Pancreas (tissue), 10 donors: Measurements from ENCODE around the gene PSG3. TPM values are rescaled to one million over a fixed set of nuclear protein-coding genes. Genes with fewer than 3 reads are reported as not detected.
A peak's percentile ranks its signal among the peaks of the same experiment; 100 is the strongest.
"Not testable (repeated sequence)": the region's sequence is repeated elsewhere in the genome, so short reads cannot be mapped to it uniquely, and the experiment has no call there.

Source experiments
- ATAC-seq, 4 donors: fragments of 200-7000 bp; cut with Tn5 transposase; one replicate each; pipeline versions ENCODE4 v1.8.0 to v1.9.1; 2020; ENCODE audit warnings: mild to moderate bottlenecking in 4 of 4, moderate library complexity in 4 of 4
- DNase-seq, 6 donors: peaks; one replicate each; pipeline ENCODE4 v3.0.0-alpha.2; 2020
- FAIRE-seq: peaks from 2 replicates; lab custom pipeline; 2012; peaks lifted over from hg19 to GRCh38; lab: Jason Lieb, UNC
- H3K27ac ChIP-seq, 4 donors: fragments of 200-600 bp; sonication (generic); 1 replicate in 3 of 4; 2 replicates in 1 of 4; pipeline versions ENCODE4 v1.5.0 to v1.8.0; 2020
- H3K27me3 ChIP-seq, 4 donors: fragments of 200-600 bp; one replicate each; pipeline ENCODE4 v1.8.0; 2021
- H3K36me3 ChIP-seq, 3 donors: fragments of 200-600 bp; sonication (generic) in 1 of 3; one replicate each; pipeline versions ENCODE4 v1.5.0 to v1.8.0; 2020 to 2021
- H3K4me1 ChIP-seq, 3 donors: fragments of 200-600 bp; one replicate each; pipeline ENCODE4 v1.8.0; 2021
- H3K4me3 ChIP-seq, 4 donors: fragments of 200-600 bp; sonication (generic) in 2 of 4; one replicate each; pipeline versions ENCODE4 v1.5.0 to v1.8.0; 2020 to 2021
- H3K9me3 ChIP-seq, 4 donors: fragments of 200-600 bp; one replicate each; pipeline ENCODE4 v1.8.0; 2021
- WGBS, 2 donors: extraction: QIAGEN DNeasy Blood & Tissue Kit; methylation state at CpG; one replicate each; pipeline ENCODE4 v1.1.7; 2013; 5-methylcytosine and 5-hydroxymethylcytosine counted together
- intact Hi-C, 3 donors: fragments of 100-400 bp; cut with DNase I; formaldehyde crosslinking; loops; one replicate each; pipeline versions ENCODE4 v1.11.1 to v1.14.2; 2022
- polyA plus RNA-seq, 2 donors: library from polyadenylated mRNA; stranded (reverse); fragments of 200-250 nt; gene quantifications; one replicate each; pipeline ENCODE4 v1.2.3, GENCODE V29; 2013
- total RNA-seq, 6 donors: library from RNA; stranded (reverse); fragmentation: NEBNext Ultra II Directional in 4 of 6; extraction: Animal tissue kit (Norgen Biotek cat#: 25700) in 4 of 6; gene quantifications; one replicate each; pipeline versions ENCODE4 v1.2.1 to v1.2.4, GENCODE V29; 2021 to 2023
- TF ChIP-seq, protein P1 (sequence below), 4 donors: fragments of 200-600 bp; sonication (generic) in 3 of 4; IDR thresholded peaks; one replicate each; pipeline versions ENCODE4 v1.5.0 to v1.8.0; 2021; ENCODE audit warnings: antibody characterized with exemption in 4 of 4
- donor health status: healthy with polysubstance abuse.
- donor health status: DM: no; HTN: no; CAD: no; lungs with moderate emphysema.
- donor health status: DM: no; HTN: no; CAD: no.
- donor health status: control.
- donor health status: control.
- donor health status: Bipolar disorder and iron deficiency.
- donor health status: DM: yes; HTN: yes; CAD: no.
- donor health status: DM: no; HTN: no; CAD: no.
- donor health status: DM: no; HTN: no; CAD: no.
- donor health status: DM: yes; HTN: yes; CAD: no.

The PSG3 gene
- total and polyA plus RNA-seq, 8 donors, result 0.18 to 0.25 TPM; not detected in 6

DNA sequence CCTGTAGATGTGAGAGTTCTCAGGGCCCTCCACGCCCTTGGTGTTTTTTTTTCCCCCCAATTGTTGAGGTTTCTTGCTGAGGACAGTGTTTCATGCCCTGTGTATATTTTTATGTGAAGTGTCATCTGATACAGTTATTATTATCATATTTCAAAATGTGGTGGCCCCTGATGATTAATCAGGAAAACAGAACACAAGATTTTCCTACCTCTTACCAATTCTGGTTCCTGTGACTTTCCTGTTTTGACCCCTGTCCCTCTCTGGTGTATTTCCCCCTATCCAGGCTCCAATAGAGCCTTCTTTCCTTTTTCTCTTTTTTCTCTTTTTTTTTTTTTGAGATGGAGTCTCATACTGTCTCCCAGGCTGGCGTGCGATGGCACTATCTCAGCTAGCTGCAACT lies 24.6 kb upstream of the PSG3 start:
- Histone ChIP-seq H3K4me3 (no peak overlapping the region), H3K27me3 (no peaks in the 10 kb centered on the region), H3K36me3 (no peaks in the 10 kb centered on the region), H3K9me3 (no peaks in the 10 kb centered on the region), H3K27ac (no peak overlapping the region), H3K4me1 (no peaks in the 10 kb centered on the region)
- DNase-seq (no peak), FAIRE-seq (no peak), ATAC-seq (no peak)
- WGBS, 2 donors, result 74 to 79% methylated on average over 3 of the region's 3 CpGs
- intact Hi-C loops, result no loop called here
- TF ChIP-seq, protein P1, sequence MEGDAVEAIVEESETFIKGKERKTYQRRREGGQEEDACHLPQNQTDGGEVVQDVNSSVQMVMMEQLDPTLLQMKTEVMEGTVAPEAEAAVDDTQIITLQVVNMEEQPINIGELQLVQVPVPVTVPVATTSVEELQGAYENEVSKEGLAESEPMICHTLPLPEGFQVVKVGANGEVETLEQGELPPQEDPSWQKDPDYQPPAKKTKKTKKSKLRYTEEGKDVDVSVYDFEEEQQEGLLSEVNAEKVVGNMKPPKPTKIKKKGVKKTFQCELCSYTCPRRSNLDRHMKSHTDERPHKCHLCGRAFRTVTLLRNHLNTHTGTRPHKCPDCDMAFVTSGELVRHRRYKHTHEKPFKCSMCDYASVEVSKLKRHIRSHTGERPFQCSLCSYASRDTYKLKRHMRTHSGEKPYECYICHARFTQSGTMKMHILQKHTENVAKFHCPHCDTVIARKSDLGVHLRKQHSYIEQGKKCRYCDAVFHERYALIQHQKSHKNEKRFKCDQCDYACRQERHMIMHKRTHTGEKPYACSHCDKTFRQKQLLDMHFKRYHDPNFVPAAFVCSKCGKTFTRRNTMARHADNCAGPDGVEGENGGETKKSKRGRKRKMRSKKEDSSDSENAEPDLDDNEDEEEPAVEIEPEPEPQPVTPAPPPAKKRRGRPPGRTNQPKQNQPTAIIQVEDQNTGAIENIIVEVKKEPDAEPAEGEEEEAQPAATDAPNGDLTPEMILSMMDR (IDR thresholded peaks at IDR 0.05), result no peak

DNA sequence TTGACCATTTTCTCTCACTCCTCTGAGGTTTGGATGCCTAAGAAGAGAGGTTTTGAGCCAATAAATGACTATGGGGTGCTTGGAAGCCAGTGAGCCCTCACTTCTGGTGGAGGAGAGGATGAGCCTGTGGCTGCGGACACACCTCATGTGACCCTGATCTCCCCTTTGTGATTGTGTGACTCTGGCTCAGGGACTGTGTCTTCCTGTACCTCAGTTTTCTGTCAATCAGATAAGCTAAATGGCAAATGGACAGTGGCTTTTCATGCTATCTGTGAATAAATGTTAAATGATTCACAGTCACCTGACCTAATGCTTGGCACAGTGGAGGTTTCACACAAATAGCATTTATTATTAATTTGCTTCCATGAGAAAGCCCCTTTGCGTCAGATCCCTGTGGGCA lies 22.5 kb upstream of the PSG3 start:
- Histone ChIP-seq H3K4me1 (no peaks in the 10 kb centered on the region), H3K27me3 (no peaks in the 10 kb centered on the region), H3K9me3 (no peaks in the 10 kb centered on the region), H3K36me3 (no peaks in the 10 kb centered on the region), H3K4me3 (no peak overlapping the region), H3K27ac (peak overlapping the region in 2 of 4 donors; percentile 8 to 48)
- intact Hi-C loops, result no loop called here
- TF ChIP-seq, protein P1 (IDR thresholded peaks at IDR 0.05), result no peak
- WGBS, 2 donors, result 76 to 79% methylated on average over 2 of the region's 2 CpGs
- no peak for ATAC-seq
- peak in 1 of 6 donors; percentile 5 for DNase-seq
- no peak for FAIRE-seq

DNA sequence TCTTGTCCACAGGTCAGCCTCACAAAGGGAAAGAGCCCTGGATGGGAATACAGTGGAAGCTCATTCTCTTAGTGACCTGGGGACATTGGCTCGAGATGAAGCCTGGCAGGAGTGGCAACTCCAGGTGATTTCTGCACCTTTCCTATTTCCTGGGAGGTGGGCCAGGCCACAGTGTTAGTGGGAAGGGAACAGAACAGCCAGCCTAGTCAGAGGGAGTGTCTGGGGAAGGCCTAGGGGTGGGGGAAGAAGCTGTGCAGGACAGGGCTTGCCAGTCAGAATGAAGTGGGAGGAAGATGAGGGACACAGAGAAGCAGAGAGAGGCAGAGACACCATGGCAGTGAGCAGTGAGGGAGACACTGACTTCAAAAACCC lies 21.6 kb upstream of the PSG3 start:
- H3K27ac ChIP-seq, result peak overlapping the region in 1 of 4 donors; percentile 8

DNA sequence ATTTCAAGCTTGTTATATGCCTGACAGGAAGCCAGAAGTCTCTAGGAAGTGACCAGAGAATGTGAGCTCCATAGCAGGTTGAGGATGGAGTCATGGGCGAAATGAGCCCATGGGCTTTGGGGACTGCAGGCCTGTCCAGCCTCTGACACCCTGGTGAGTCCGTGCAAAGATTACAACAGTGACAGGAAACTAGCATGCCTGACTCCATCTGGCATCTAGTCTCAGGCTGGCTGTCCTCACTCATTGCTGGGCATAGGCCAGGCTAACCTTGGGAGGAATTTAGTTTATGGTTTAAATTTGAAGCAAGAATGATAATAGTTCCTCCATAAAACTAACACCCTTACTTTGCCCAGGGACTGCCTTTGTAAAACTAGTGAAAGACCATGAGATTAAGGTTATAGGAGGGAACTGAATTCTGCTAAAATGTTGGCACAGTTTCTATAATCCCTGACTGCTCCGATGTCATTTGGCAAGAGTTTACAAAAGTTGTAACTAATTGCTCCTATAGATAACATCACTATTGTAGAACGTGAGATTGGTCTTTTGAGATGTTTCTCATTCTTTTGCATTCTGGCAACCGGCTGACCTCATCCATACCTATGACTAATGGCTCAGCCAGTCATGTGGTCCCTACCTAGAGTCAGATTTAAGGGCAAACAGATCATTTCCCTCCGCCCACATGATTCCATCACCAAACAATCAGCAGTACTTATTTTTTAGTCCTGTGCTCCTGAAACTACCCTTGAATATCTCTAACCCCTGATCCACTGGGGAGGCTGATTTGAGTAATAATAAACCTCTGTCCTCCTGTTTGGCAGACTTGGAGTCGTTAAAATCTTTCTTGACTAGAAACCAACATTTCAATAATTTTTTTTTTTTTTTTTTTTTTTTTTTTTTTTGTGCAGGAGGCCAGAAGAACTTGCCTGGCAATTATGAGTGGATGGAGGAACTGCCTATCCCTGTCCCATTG lies 21.0 kb upstream of the PSG3 start:
- FAIRE-seq, H3K36me3 ChIP-seq, H3K9me3 ChIP-seq, H3K27me3 ChIP-seq, DNase-seq, H3K4me3 ChIP-seq, H3K4me1 ChIP-seq, ATAC-seq, intact Hi-C loops: not testable (repeated sequence)
- WGBS, 2 donors, result 36 to 38% methylated on average over 7 of the region's 7 CpGs
- peak overlapping the region in 2 of 4 donors; percentile 51 to 62 for H3K27ac ChIP-seq

More for the DNA sequence above, 21.6 kb upstream of the PSG3 start:
- 22 to 26% methylated on average over 1 of the region's 1 CpG for WGBS, 2 donors
- ATAC-seq, H3K27me3 ChIP-seq, H3K4me3 ChIP-seq, H3K36me3 ChIP-seq, H3K4me1 ChIP-seq, intact Hi-C loops, H3K9me3 ChIP-seq, FAIRE-seq: not testable (repeated sequence)
- peak in 1 of 6 donors; percentile 7 for DNase-seq

DNA sequence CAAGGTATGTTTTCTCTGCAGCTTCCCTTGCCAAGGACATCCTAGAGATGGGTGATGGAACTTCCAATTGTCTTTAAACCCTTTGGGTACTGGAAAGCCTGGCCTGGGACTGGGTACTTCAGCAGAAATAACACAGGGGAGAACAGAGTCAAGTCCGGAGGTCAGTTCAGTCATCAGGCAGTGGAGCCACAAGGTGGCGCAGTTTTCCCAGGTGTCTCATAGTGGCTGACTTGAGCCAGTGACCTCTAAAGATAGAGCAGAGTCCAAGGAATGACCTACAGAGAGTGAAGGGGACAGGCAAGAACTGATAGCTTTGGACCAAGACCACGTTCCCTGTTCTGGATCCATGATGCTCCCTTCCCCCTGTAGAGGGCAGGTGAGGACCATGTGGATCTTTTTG lies 18.4 kb upstream of the PSG3 start:
- not testable (repeated sequence) for H3K36me3 ChIP-seq, H3K4me1 ChIP-seq, H3K9me3 ChIP-seq, FAIRE-seq, H3K4me3 ChIP-seq, H3K27ac ChIP-seq, H3K27me3 ChIP-seq, ATAC-seq
- 14 to 19% methylated on average over 3 of the region's 3 CpGs for WGBS, 2 donors
- peak in 2 of 6 donors; percentile 27 to 55 for DNase-seq
- intact Hi-C loops, result loop anchor here in 1 of 3 donors (10.0 kb wide), 1 partner anchor 96 kb away; no protein-coding TSS in a partner anchor
- TF ChIP-seq, protein P1 (IDR thresholded peaks at IDR 0.05), result peak in 2 of 4 donors; percentile 15 to 22

DNA sequence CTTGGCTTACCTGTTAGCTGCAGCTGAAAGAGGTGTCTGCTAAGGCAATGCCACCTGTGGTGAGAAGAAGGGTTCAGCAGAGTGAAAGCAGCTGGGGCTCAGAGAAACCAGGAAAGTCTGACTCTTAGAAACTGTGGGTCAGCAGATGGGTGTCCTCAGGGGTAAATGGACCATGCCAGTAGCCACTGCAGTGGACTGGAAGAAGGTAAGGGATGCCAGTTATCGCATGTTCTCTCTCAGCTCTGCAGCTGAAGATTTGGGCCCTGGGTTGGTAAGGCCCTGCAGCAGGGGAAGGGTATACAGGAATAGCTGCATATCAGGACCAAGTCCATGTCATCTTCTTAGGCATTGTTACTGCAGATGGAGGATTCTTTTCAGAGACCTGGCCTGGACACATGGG lies 12.0 kb upstream of the PSG3 start:
- H3K36me3 ChIP-seq, ATAC-seq, H3K4me1 ChIP-seq, H3K27ac ChIP-seq, DNase-seq, H3K4me3 ChIP-seq, FAIRE-seq, H3K9me3 ChIP-seq, H3K27me3 ChIP-seq: not testable (repeated sequence)
- intact Hi-C loops, result loop anchor here in 1 of 3 donors (10.0 kb wide), 1 partner anchor 103 kb away; no protein-coding TSS in a partner anchor
- WGBS, 2 donors, result 85 to 87% methylated on average over 1 of the region's 1 CpG
